GM23248 (cell line): ENCODE data around the gene SLC16A11. TPM values are rescaled to one million over a fixed set of nuclear protein-coding genes. Genes with fewer than 3 reads are reported as not detected.

Source experiments
- DNase-seq: peaks from one replicate; pipeline ENCODE4 v3.0.0-alpha.2; 2015
- H2AFZ ChIP-seq: fragments of 200-600 bp; sonication (generic); 2 replicates; pipeline ENCODE4 v1.6.1; 2016; ENCODE audit warnings: antibody characterized with exemption
- H3F3A ChIP-seq: fragments of 200-600 bp; sonication (generic); 2 replicates; pipeline ENCODE4 v1.6.1; 2016; ENCODE audit warnings: mild to moderate bottlenecking, antibody characterized with exemption, mixed run types; ENCODE audit not compliant: insufficient read depth
- H3K27ac ChIP-seq: fragments of 200-600 bp; sonication (generic); 2 replicates; pipeline ENCODE4 v1.5.1; 2016; ENCODE audit warnings: mild to moderate bottlenecking
- H3K27me3 ChIP-seq: fragments of 200-600 bp; sonication (generic); replicated peaks from 2 replicates; pipeline ENCODE4 v1.6.1; 2016; ENCODE audit warnings: mild to moderate bottlenecking; ENCODE audit not compliant: insufficient read depth
- H3K36me3 ChIP-seq: fragments of 200-600 bp; sonication (generic); 2 replicates; pipeline ENCODE4 v1.6.1; 2016; ENCODE audit warnings: low read depth, mild to moderate bottlenecking
- H3K4me1 ChIP-seq: fragments of 200-600 bp; sonication (generic); 2 replicates; pipeline ENCODE4 v1.6.1; 2016; ENCODE audit warnings: mild to moderate bottlenecking; ENCODE audit not compliant: insufficient read depth
- H3K4me2 ChIP-seq: fragments of 200-600 bp; sonication (generic); one replicate; pipeline ENCODE4 v1.6.1; 2016; ENCODE audit warnings: mild to moderate bottlenecking; ENCODE audit not compliant: unreplicated experiment
- H3K4me3 ChIP-seq: fragments of 200-600 bp; sonication (generic); 2 replicates; pipeline ENCODE4 v1.5.1; 2016; ENCODE audit warnings: mild to moderate bottlenecking
- H3K79me2 ChIP-seq: fragments of 200-600 bp; sonication (generic); 2 replicates; pipeline ENCODE4 v1.6.1; 2016; ENCODE audit warnings: mild to moderate bottlenecking; ENCODE audit not compliant: insufficient read depth
- H3K9ac ChIP-seq: fragments of 200-600 bp; sonication (generic); 2 replicates; pipeline ENCODE4 v1.6.1; 2016; ENCODE audit warnings: mild to moderate bottlenecking
- H3K9me2 ChIP-seq: fragments of 200-600 bp; sonication (generic); 2 replicates; pipeline ENCODE4 v1.6.1; 2016; ENCODE audit warnings: mixed run types, mild to moderate bottlenecking, moderate library complexity; ENCODE audit not compliant: insufficient read depth
- H3K9me3 ChIP-seq: fragments of 200-600 bp; sonication (generic); one replicate; pipeline ENCODE4 v1.6.1; 2017; ENCODE audit warnings: low read depth
- H4K20me1 ChIP-seq: fragments of 200-600 bp; sonication (generic); 2 replicates; pipeline ENCODE4 v1.6.0; 2016; ENCODE audit not compliant: insufficient read depth
- EZH2 ChIP-seq: fragments of 200-600 bp; sonication (generic); IDR thresholded peaks from 2 replicates; pipeline ENCODE4 v1.6.1; 2018; ENCODE audit warnings: antibody characterized with exemption, mild to moderate bottlenecking; ENCODE audit not compliant: insufficient read depth, poor library complexity, severe bottlenecking
- EZH2phosphoT487 ChIP-seq: fragments of 200-600 bp; sonication (generic); IDR thresholded peaks from 2 replicates; pipeline ENCODE4 v1.6.1; 2018; ENCODE audit warnings: antibody characterized with exemption, moderate library complexity, mild to moderate bottlenecking, low read depth; ENCODE audit not compliant: insufficient read depth
- WGBS, 2 experiments: methylation state at CpG; one replicate each; pipeline ENCODE4 v1.1.6; 2015 to 2017; ENCODE audit warnings: low lambda C conversion rate in 2 of 2, low coverage in 1 of 2; ENCODE audit errors: missing lambda C conversion rate in 2 of 2; 5-methylcytosine and 5-hydroxymethylcytosine counted together
- in situ Hi-C: fragments of 300-500 bp; cut with MboI; formaldehyde crosslinking; loops from 2 replicates; pipeline ENCODE4 v1.15.0; 2020
- polyA plus RNA-seq: library from polyadenylated mRNA; unstranded; fragments of >200 nt; fragmentation: Nextera tagmentation; extraction: Ambion mirVana; gene quantifications from 2 replicates; pipeline ENCODE4 v1.2.1, GENCODE V29; 2016
- total RNA-seq: library from RNA; depleted of rRNA; stranded (reverse); fragments of >200 nt; shearing (Covaris generic); gene quantifications from 2 replicates; pipeline ENCODE4 v1.2.3, GENCODE V29; 2014

SLC16A11 gene
- total and polyA plus RNA-seq, 2 experiments from 2014 or later: 0.30 TPM; not detected in 1

DNA sequence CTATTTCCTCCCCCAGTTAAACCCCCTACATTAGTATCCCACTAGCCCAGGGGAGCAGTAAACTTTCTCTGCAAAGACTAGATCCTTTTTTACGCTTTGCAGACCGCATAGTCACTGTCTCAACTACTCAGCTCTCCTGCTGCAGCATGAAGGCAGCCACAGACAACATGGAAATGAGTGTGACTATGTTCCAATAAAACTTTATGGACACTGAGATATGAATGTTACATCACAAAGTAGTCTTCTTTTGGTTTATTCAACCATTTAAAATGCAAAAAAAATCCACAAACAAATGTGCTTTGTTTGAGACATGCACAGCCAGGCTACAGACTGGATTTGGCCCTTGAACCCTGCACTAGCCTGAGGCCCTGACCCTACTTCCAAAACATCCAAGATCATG lies 33.4 kb downstream of the SLC16A11 start:
- H4K20me1 ChIP-seq: no peaks in the 10 kb centered on the region
- WGBS, 2 experiments: 97 to 98% methylated on average over 2 of the region's 2 CpGs
- H3K27me3 ChIP-seq: no peaks in the 10 kb centered on the region
- DNase-seq: no peak
- H3K9me2 ChIP-seq: no peaks in the 10 kb centered on the region
- H3K9ac ChIP-seq: 0 out of 2 replicates have a peak overlapping the region, but pooled peaks have one; percentile 2
- H2AFZ ChIP-seq: no peak overlapping the region
- H3K79me2 ChIP-seq: peaks cover 80% of the 10 kb centered on the region
- no peaks in the 10 kb centered on the region for H3K36me3 ChIP-seq
- in situ Hi-C loops: loop anchor here (5.0 kb wide), 1 partner anchor 98 kb away; no protein-coding TSS in a partner anchor
- TF ChIP-seq EZH2 (no peak), EZH2phosphoT487 (no peak)
- H3F3A ChIP-seq: peaks cover 14% of the 10 kb centered on the region
- H3K4me3 ChIP-seq: peak overlapping the region; percentile 95
- H3K9me3 ChIP-seq: no peaks in the 10 kb centered on the region
- peak overlapping the region; percentile 94 for H3K4me2 ChIP-seq
- H3K27ac ChIP-seq: no peak overlapping the region
- H3K4me1 ChIP-seq: peaks cover 9% of the 10 kb centered on the region; the same call in 1 of the 2 replicates

DNA sequence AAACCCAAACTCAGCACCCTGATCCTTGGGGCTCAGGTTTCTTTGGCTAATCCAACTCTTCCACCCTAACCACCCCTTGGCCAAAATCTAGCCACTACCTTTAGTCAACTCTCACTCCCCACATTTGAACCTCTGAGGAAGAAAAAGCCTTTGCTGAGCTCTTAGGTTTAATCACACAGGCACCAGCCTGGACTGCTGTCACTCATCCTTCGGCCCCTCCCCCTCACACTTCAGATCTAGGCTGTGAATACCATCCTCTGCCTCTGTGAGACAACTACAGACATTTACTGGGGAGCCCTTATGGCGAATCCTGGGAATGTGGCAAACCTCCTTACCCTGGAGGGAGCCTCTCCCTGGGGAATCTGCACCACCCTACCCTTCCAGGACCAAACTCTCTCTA lies 36.7 kb downstream of the SLC16A11 start:
- Histone ChIP-seq H3K36me3 (peaks cover 4% of the 10 kb centered on the region), H3K4me2 (no peak overlapping the region), H3K27me3 (no peaks in the 10 kb centered on the region), H3K4me3 (no peak overlapping the region), H3K27ac (no peak overlapping the region), H3K9me3 (no peaks in the 10 kb centered on the region), H4K20me1 (no peaks in the 10 kb centered on the region), H3K4me1 (peaks cover 8% of the 10 kb centered on the region; the same call in 1 of the 2 replicates), H3K79me2 (peaks cover 85% of the 10 kb centered on the region), H3K9ac (no peak overlapping the region), H3F3A (no peaks in the 10 kb centered on the region), H2AFZ (no peak overlapping the region), H3K9me2 (no peaks in the 10 kb centered on the region)
- no peak for DNase-seq
- no peak for TF ChIP-seq EZH2phosphoT487
- TF ChIP-seq EZH2: no peak
- in situ Hi-C loops: loop anchor here (10.0 kb wide), 1 partner anchor 342 kb away; no protein-coding TSS in a partner anchor
- 95 to 97% methylated on average over 2 of the region's 2 CpGs for WGBS, 2 experiments

DNA sequence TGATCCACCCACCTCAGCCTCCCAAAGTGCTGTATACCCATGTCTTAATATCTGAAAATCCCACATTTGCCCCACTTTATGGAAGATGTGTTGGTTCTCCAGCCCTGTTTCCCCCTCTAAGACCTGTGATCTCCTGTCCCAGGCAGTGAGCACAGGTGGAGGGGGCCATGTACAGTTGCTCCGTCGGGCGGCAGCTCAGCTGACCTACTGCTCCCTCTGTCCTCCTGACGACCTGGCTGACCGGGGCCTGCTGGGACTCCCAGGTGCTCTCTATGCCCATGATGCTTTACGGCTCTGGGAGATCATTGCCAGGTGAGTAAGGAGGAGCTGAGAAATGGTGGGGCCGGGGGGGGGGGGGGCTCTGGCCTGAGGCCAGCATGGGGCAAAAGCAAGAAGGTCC lies 38.2 kb downstream of the SLC16A11 start:
- Histone ChIP-seq H3K9me2 (no peaks in the 10 kb centered on the region), H3K27me3 (no peaks in the 10 kb centered on the region), H3K27ac (no peak overlapping the region), H3K9me3 (no peaks in the 10 kb centered on the region), H3F3A (no peaks in the 10 kb centered on the region), H3K36me3 (peaks cover 15% of the 10 kb centered on the region), H3K4me3 (no peak overlapping the region), H3K4me2 (no peak overlapping the region), H2AFZ (no peak overlapping the region), H3K79me2 (peaks cover 74% of the 10 kb centered on the region), H3K9ac (no peak overlapping the region), H4K20me1 (no peaks in the 10 kb centered on the region), H3K4me1 (peaks cover 3% of the 10 kb centered on the region; the same call in 1 of the 2 replicates)
- TF ChIP-seq EZH2: no peak
- no peak for TF ChIP-seq EZH2phosphoT487
- in situ Hi-C loops: loop anchor here (10.0 kb wide), 1 partner anchor 341 kb away; no protein-coding TSS in a partner anchor
- 66 to 78% methylated on average over 6 to 7 of the region's 7 CpGs for WGBS, 2 experiments
- no peak for DNase-seq

DNA sequence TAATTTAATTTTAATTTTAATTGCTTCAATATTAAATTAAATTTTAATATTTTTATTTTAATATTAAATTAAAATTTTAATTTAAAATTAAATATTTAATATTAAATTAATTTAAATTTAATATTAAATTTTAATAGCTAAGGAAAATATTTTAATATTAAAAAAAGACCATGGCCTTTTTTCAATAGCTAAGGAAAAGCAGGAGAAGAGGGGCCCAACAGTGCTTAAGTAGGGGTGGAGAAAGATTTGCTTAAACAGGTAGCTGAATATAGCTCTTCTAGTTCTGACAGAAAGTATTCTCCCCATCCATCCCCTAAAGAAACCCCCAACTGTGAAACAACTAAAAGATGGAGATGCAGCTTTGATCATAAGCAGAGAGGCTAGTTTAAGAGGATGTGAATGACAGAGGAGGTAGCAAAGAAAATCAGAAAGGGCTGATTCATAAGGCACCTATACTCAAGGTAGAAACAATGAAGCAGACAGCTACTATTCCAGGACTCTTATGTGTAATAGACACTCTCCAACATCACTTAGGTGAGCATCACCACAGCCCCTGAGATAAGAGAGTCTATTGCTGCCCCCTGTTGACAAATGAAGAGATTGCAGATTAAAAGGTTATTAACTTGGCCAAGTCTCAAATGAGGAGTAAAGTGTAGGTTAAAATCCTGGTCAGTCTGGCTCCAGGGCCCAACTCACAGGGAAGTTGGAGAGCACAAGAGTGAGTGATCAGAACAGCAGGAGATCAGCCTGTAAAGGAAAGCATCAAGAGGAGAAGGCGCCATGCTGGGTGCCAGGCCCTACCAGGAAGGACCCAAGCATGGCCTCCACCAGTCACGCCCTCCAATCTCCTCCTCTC lies 39.3 kb downstream of the SLC16A11 start:
- H3K79me2 ChIP-seq: peaks cover 63% of the 10 kb centered on the region
- H3K9me2 ChIP-seq: no peaks in the 10 kb centered on the region
- peak; percentile 74 for DNase-seq
- H3K4me1 ChIP-seq: no peaks in the 10 kb centered on the region
- no peaks in the 10 kb centered on the region for H3K9me3 ChIP-seq
- H3K4me3 ChIP-seq: no peak overlapping the region
- H3K36me3 ChIP-seq: peaks cover 15% of the 10 kb centered on the region
- H2AFZ ChIP-seq: no peak overlapping the region
- H3K9ac ChIP-seq: no peak overlapping the region
- WGBS, 2 experiments: 90 to 100% methylated on average over 2 of the region's 2 CpGs
- H4K20me1 ChIP-seq: no peaks in the 10 kb centered on the region
- H3K4me2 ChIP-seq: no peak overlapping the region
- H3F3A ChIP-seq: no peaks in the 10 kb centered on the region
- H3K27me3 ChIP-seq: no peaks in the 10 kb centered on the region
- in situ Hi-C loops: loop anchor here (10.0 kb wide), 1 partner anchor 340 kb away; no protein-coding TSS in a partner anchor
- TF ChIP-seq EZH2phosphoT487 (no peak), EZH2 (no peak)
- H3K27ac ChIP-seq: no peak overlapping the region
